Activated CD4-positive, alpha-beta T cell treated with anti-CD3 and anti-CD28 coated beads, Interleukin-2, Interleukin-4, amounts not matched to agents 100 ng/mL and 50 ng/mL, durations not matched to agents 16 hours and 8 hours (primary cell): Measurements from ENCODE around the gene POU2F3.

ENCODE experiments used
- DNase-seq: peaks from one replicate; pipeline ENCODE4 v3.0.0-alpha.2; 2020; ENCODE audit warnings: low spot score

POU2F3 gene

GRCh38 chr11:120210626-120211521 is 29.1 kb upstream of the POU2F3 start, which contains the start of gene OAF:
Gene OAF (plus strand): TSS chr11:120211032. CDS start chr11:120211280, 248 bp downstream.
- peak; percentile 53 for DNase-seq

DNA sequence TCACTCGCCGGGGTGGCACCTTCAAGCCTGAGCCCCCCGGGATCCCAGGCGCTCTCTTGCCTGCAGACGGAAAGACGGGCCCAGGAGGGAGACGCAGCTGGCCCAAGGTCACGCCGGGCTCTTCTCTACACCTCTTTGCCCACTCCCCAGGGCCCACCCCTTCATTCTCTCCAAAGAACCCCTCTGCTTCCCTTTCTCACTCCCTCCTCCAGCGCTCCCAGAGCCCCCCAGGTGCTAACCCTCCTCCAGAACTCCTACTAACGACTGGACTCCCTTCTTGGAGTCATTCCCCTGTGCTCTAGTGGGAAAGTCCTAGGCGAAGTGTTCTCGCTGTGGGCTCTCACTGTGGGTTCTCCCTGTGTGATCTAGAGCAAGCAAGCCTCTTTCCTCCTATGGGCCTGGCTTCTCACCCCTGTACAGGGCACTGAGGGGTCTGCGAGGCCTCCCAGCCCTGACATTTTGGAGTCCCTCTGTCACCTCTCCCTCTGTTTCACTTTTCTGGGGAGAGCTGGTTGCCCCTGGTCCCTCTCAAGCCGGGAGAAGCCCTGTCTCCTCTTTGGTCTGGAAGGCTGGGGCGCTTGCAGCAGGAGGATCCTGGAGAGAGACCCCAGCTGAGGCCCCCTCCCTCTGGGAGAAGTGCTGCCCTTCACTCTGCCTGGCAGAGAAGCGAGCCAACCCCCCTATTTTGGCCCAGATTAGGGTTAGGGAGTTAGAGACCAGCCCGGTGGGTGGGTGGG is 28.2 kb upstream of the POU2F3 start:
- no peak for DNase-seq

- DNase-seq, result no peak
These were observed 27.6 kb upstream of the POU2F3 start for GRCh38 chr11:120212259-120212878.

DNA sequence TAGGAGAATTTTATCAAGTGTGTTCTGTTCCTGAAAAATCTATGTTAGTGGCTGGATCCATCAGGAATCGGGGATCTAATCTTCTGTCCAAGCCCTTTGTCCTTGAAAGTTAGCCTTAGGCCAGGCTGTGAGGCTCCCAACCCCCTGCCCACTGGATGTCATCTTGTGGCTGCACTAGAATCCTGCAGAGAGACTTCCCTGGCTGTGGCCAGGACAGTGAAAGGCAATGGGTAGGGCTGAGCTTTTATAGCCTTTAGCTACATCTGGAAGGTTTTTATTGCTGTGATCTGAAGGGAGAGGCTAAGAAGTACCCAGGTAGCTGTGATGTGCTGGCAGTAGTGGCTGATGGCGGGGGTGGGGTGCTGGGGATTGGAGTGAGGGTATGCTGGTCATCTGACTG is 27.0 kb upstream of the POU2F3 start:
- DNase-seq, result no peak

- no peak for DNase-seq
These were observed 25.4 kb upstream of the POU2F3 start for GRCh38 chr11:120214581-120214980.

GRCh38 chr11:120215634-120216033 is 24.3 kb upstream of the POU2F3 start:
- DNase-seq, result no peak

DNA sequence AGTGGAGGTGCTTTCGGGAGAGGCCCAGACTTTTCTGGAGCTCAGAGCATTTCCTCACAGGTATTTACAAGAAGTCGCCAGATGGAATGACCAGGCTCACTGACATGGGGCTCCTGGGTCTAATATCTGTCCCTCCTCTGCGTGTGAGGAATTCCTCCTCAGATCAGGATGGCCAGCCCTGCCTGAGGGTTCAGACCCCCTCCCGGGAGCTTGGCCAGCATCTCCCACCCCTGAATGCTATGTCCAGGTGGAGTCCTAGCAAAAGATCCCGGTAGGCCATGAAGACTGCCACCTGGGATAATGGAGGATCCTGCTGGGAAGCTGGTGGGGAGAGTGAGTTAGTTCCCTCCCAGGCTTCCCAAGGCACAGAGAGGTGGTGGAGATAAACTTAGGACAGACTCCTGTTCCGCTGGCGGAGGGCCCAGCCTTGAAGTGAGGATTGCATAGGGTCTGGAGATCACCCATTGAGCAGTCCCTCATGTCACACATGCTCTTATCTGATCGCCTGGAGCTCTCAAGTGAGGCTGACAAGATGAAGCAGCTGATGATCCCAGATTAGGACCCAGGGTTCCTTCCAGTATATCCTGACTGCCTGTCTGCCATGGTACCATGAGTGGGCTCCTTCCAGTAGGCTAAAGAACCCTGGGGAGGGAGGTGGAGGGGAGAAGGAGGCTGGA is 23.4 kb upstream of the POU2F3 start:
- no peak for DNase-seq

DNA sequence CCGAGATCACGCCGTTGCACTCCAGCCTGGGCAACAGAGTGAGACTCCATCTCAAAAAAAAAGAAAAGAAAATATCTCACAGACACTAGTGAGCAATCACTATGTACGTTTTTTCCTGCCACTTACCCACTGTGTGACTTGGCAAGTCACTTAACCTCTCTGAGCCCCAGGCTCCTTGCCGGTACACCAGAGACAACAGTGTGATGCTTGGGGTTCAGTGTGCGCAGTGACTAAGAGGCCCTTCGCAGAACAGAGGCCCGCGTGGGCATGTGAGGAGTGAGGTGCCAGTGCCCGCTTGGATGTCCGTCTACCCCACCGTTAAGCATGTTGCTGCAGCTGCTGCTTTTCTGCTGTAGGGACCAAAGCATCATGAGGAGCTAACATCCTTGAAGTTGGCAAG is 22.4 kb upstream of the POU2F3 start:
- DNase-seq, result no peak

- no peak for DNase-seq
These were observed 21.8 kb upstream of the POU2F3 start for GRCh38 chr11:120217941-120218694.

- DNase-seq, result no peak
These were observed 21.3 kb upstream of the POU2F3 start for GRCh38 chr11:120218695-120219033.

DNA sequence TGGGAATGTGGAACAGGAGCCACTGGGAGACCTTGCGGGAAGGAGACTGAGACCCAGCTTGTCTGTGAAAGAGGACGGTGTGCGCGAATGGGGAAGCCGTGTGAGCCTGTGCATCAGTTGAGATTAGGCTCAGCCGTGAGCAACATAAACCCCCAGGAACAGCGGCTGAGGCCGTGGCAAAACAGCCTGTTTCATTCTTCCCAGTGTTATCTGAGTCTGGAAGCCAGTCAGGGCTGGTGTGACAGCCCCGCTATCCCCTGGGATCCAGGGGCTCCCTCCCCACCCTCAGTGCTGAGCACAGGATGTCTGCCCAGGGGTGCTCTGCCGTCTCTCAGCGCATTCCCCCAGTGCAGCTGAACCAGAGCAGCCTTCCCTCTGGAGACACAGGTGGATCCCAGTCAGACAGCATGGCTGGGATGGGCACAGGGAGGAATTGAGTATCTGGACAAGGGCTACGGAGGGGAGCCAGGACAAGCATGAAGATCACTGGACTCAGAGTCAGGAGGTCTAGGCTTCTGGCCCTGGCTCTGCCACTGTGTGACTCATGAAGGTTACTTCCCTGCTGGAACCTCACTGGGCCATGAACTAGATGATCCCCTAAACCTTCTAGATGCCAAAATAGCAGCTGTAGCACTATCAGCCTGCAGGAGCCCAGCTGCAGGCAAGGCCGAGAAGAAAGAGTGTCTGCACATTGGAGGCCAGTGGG is 20.6 kb upstream of the POU2F3 start:
- DNase-seq, result no peak

- no peak for DNase-seq
These were observed 19.8 kb upstream of the POU2F3 start for GRCh38 chr11:120219938-120220746.

DNA sequence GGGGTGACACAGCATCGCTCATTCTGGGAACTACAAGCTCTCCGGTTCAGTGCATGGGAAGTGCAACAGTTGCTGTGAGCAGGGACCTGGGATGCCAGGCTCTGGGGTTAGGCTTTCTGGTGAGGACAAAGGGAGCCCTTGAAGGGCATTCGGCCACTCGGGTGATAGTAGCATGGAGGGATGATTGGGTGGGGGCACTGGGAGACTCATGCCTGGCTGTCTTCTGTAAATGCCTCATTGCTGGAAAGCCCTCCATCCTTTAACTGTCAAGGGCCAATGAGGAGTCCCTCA is 19.2 kb upstream of the POU2F3 start:
- no peak for DNase-seq

- DNase-seq, result no peak
These were observed 18.7 kb upstream of the POU2F3 start for GRCh38 chr11:120221115-120221752.

GRCh38 chr11:120222916-120223315 is 17.0 kb upstream of the POU2F3 start:
- no peak for DNase-seq

GRCh38 chr11:120223793-120224192 is 16.1 kb upstream of the POU2F3 start:
- no peak for DNase-seq

- DNase-seq, result no peak
These were observed 15.6 kb upstream of the POU2F3 start for GRCh38 chr11:120224361-120224760.

DNA sequence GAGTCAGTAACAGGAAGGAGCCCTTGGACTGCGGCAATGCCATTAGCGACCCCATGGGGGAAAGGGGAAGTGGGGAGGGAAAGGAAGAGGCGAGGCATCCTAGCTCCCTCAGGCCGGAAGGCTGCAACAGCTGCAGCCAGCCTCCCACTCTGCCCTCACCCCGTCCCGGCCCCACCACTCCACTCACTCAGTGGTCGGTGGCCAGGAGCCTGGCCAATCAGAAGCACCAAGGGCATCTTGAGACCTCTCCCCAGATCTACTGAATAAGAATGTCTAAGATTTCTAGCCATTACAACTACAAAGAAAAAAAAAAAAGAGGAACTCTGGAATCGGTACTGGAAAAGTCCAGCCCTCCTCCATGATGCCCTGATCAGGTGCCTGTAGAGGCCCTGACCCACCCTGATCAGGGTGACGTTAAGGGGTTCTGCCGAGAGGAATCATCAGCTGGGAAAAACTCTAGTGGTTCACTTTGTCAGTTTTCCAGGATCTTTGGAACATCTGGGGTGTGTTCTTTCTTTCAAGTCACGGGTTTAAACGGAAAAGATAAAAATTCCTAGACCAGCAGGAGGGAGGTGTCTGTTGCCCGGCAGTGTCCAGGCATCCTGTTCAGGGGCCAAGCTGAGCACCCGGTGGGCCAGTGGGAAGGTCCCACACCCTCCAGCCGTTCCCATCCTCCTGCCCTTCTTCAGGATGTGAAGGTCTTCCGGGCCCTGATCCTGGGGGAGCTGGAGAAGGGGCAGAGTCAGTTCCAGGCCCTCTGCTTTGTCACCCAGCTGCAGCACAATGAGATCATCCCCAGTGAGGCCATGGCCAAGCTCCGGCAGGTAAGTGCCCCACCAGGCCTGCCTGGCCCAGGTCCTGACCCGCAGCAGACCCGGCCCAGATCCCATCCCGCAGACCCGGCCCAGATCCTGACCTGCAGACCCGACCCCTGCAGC is 14.7 kb upstream of the POU2F3 start:
- DNase-seq, result no peak

DNA sequence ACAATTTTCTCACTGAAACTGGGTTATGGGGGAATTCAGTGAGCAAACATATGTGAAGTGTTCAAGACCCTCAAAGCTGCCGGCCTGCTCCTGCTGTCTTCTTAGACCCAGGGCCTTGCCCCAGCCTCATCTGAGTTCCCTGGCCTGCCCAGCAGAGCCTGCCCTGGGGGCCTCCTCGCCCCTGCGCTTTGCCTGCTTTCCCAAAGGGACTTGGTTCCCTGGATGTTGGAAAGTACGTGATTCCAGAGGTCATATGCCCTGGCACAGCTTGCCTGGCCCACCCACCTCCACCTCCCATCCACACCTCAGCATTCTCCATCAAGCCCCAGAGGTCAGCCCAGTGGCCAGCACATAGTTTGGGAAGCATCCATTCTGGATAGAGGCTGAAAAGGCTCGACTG is 13.7 kb upstream of the POU2F3 start:
- DNase-seq, result no peak
